ENCODE results near the gene FSTL5. TPM values are rescaled to one million over a fixed set of nuclear protein-coding genes. Genes with fewer than 3 reads are reported as not detected.

Gene FSTL5
- total RNA-seq, 1 donor from 2014 or later = 2.6 TPM

DNA sequence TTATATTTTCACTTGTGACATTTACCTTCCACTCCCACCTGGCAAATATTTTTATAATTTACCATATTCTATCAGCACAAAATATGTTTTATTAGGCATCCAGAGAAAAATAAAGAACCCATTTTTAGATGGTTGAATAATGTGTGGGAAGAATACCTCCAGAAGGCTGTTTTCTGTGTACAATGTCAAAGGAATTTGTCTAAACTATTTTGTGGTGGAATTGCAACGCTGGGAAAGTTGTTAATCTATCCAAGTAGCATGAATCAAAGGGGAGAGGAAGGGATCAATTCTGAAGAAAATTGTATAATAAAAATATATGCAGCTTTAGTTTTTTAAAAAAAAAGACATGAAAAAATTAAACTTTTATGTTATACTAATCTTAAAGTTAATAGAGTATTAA, 706.5 kb downstream of the FSTL5 start:
- H3K27me3 ChIP-seq (ENCODE audit: control insufficient read depth in 3 of 3, insufficient read depth in 3 of 3, low read length in 3 of 3) = no peaks in the 10 kb centered on the region
- no peak overlapping the region for H3K27ac ChIP-seq (ENCODE audit: low read depth, low read length)
- no peaks in the 10 kb centered on the region for H3K9me3 ChIP-seq (ENCODE audit: control insufficient read depth in 3 of 3, low read length in 3 of 3)
- H3K36me3 ChIP-seq (ENCODE audit: control insufficient read depth in 3 of 3, insufficient read depth in 3 of 3, low read length in 3 of 3) = no peaks in the 10 kb centered on the region
- H3K4me1 ChIP-seq (ENCODE audit: control insufficient read depth in 3 of 3, insufficient read depth in 3 of 3, low read length in 3 of 3) = no peaks in the 10 kb centered on the region
- H3K4me3 ChIP-seq (ENCODE audit: low read length in 3 of 3) = no peak overlapping the region
- no peak overlapping the region for H3K9ac ChIP-seq (ENCODE audit: low read depth in 1 of 3, low read length in 3 of 3)

DNA sequence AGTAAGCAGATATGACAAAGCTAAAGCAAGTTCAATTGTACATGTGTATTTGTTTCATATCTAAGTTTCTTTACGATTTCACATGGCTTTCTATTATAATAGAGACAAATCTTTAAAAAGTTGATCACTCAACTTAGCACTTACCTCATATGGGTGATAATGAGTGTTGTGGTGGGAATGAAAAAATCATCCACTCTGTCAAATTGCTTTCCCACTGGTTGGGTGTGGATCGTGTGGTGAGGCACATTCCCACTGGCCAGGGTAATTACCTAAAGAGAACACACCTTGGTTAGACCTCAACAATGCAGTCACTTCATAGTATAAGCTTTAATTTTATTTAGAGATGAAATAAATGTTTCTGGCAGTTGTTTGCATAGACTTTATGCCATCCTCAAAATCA, 708.9 kb downstream of the FSTL5 start:
- no peaks in the 10 kb centered on the region for H3K4me1 ChIP-seq (ENCODE audit: control insufficient read depth in 3 of 3, insufficient read depth in 3 of 3, low read length in 3 of 3)
- H3K27me3 ChIP-seq (ENCODE audit: control insufficient read depth in 3 of 3, insufficient read depth in 3 of 3, low read length in 3 of 3) = no peaks in the 10 kb centered on the region
- no peak overlapping the region for H3K27ac ChIP-seq (ENCODE audit: low read depth, low read length)
- H3K9ac ChIP-seq (ENCODE audit: low read depth in 1 of 3, low read length in 3 of 3) = no peak overlapping the region
- no peaks in the 10 kb centered on the region for H3K36me3 ChIP-seq (ENCODE audit: control insufficient read depth in 3 of 3, insufficient read depth in 3 of 3, low read length in 3 of 3)
- H3K9me3 ChIP-seq (ENCODE audit: control insufficient read depth in 3 of 3, low read length in 3 of 3) = no peaks in the 10 kb centered on the region
- H3K4me3 ChIP-seq (ENCODE audit: low read length in 3 of 3) = no peak overlapping the region

DNA sequence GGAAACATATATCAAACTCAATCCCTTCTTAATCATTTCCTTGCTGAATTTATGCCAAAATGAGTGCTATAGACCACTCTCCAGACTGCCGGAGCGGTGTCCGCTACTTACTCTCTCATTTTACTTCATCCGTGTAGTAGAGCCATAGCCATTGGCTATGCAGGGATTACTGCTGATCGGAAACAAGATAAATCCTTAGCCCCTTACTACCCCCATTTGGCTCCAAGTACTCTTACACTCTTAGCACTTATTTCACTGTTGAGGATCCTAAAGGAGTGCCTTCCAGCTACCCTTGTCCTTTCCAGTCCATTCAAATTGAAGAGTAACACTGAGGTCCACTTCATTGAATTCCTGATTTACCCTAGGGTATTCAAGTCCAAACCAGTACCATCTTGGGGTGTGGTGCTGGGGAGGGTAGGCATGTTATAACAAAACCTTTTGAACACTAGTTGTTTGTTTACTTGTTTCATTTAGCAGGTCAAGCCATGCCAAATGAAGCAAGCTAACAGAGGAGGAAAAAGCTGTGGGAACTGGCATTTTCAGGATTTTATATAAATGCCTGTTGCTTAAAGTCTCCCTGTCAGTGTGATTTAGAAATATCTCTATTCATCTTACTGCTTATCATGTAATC, 715.1 kb downstream of the FSTL5 start:
- H3K27ac ChIP-seq (ENCODE audit: low read depth, low read length) = no peak overlapping the region
- no peaks in the 10 kb centered on the region for H3K9me3 ChIP-seq (ENCODE audit: control insufficient read depth in 3 of 3, low read length in 3 of 3)
- no peak overlapping the region for H3K9ac ChIP-seq (ENCODE audit: low read depth in 1 of 3, low read length in 3 of 3)
- H3K27me3 ChIP-seq (ENCODE audit: control insufficient read depth in 3 of 3, insufficient read depth in 3 of 3, low read length in 3 of 3) = no peaks in the 10 kb centered on the region
- no peaks in the 10 kb centered on the region for H3K4me1 ChIP-seq (ENCODE audit: control insufficient read depth in 3 of 3, insufficient read depth in 3 of 3, low read length in 3 of 3)
- H3K36me3 ChIP-seq (ENCODE audit: control insufficient read depth in 3 of 3, insufficient read depth in 3 of 3, low read length in 3 of 3) = no peaks in the 10 kb centered on the region
- H3K4me3 ChIP-seq (ENCODE audit: low read length in 3 of 3) = no peak overlapping the region

DNA sequence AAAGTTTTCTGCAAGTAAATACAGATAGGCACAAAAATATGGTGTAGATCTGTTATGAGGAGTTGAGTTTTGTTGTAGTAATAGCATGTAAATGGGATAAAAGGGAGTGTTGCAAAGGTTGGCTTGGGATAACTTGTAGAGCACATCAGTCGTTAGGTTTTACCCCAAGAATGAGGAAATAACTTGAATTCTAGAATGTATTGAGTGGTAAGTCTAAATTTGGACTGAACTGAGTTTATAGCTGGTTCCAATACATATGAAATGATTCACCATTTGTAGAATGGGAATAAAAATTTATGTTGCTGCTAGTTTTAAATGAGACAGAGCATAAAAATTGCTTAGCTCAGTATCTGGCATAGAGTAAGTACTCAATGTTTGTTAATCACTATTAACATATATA, 719.2 kb downstream of the FSTL5 start:
- Histone ChIP-seq H3K36me3 (ENCODE audit: control insufficient read depth in 3 of 3, insufficient read depth in 3 of 3, low read length in 3 of 3) (no peaks in the 10 kb centered on the region), H3K4me3 (ENCODE audit: low read length in 3 of 3) (no peak overlapping the region), H3K4me1 (ENCODE audit: control insufficient read depth in 3 of 3, insufficient read depth in 3 of 3, low read length in 3 of 3) (no peaks in the 10 kb centered on the region), H3K27me3 (ENCODE audit: control insufficient read depth in 3 of 3, insufficient read depth in 3 of 3, low read length in 3 of 3) (no peaks in the 10 kb centered on the region), H3K9me3 (ENCODE audit: control insufficient read depth in 3 of 3, low read length in 3 of 3) (no peaks in the 10 kb centered on the region), H3K27ac (ENCODE audit: low read depth, low read length) (no peak overlapping the region), H3K9ac (ENCODE audit: low read depth in 1 of 3, low read length in 3 of 3) (no peak overlapping the region)

DNA sequence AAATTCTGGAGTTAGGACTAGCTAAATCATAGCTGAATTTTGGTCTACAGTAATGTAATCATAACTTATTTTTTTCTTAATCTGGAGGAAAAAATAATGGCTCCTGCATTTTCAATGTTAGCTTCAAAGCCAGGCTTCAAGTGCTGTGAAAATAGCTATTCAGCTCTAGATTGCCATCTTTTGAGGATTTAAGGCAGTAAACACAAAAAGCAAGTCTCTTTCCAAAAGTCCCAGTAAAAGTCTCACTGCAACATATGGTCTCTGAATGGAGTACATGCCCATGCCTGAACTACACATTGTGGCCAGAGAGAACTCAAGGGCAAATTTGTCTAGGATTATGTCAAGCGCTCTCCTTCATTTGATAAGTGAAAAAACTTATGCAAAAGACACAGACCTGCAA, 720.9 kb downstream of the FSTL5 start:
- no peaks in the 10 kb centered on the region for H3K27me3 ChIP-seq (ENCODE audit: control insufficient read depth in 3 of 3, insufficient read depth in 3 of 3, low read length in 3 of 3)
- no peaks in the 10 kb centered on the region for H3K36me3 ChIP-seq (ENCODE audit: control insufficient read depth in 3 of 3, insufficient read depth in 3 of 3, low read length in 3 of 3)
- no peaks in the 10 kb centered on the region for H3K9me3 ChIP-seq (ENCODE audit: control insufficient read depth in 3 of 3, low read length in 3 of 3)
- H3K9ac ChIP-seq (ENCODE audit: low read depth in 1 of 3, low read length in 3 of 3) = no peak overlapping the region
- no peak overlapping the region for H3K4me3 ChIP-seq (ENCODE audit: low read length in 3 of 3)
- no peaks in the 10 kb centered on the region for H3K4me1 ChIP-seq (ENCODE audit: control insufficient read depth in 3 of 3, insufficient read depth in 3 of 3, low read length in 3 of 3)
- no peak overlapping the region for H3K27ac ChIP-seq (ENCODE audit: low read depth, low read length)

DNA sequence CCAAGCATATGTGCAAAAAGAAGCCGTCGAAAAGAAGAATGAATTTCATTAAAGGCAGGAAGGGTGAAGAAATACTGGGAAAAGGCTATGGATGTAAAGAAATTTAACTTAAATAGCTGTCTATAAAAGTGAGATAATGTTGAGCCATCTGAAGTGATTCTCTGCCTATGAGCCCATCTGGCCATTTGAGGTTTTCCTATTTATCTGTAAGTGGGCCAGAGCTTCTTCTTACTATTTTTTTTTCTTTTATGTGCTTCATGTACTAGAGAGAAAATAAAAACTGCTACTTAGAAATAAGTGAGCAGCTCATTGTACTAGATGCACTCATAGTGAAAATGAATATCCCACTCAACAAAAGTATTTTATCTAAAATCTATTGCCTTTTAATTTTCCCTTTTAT, 725.7 kb downstream of the FSTL5 start:
- no peaks in the 10 kb centered on the region for H3K36me3 ChIP-seq (ENCODE audit: control insufficient read depth in 3 of 3, insufficient read depth in 3 of 3, low read length in 3 of 3)
- no peak overlapping the region for H3K27ac ChIP-seq (ENCODE audit: low read depth, low read length)
- H3K27me3 ChIP-seq (ENCODE audit: control insufficient read depth in 3 of 3, insufficient read depth in 3 of 3, low read length in 3 of 3) = no peaks in the 10 kb centered on the region
- H3K4me1 ChIP-seq (ENCODE audit: control insufficient read depth in 3 of 3, insufficient read depth in 3 of 3, low read length in 3 of 3) = no peaks in the 10 kb centered on the region
- H3K9me3 ChIP-seq (ENCODE audit: control insufficient read depth in 3 of 3, low read length in 3 of 3) = no peaks in the 10 kb centered on the region
- no peak overlapping the region for H3K9ac ChIP-seq (ENCODE audit: low read depth in 1 of 3, low read length in 3 of 3)
- H3K4me3 ChIP-seq (ENCODE audit: low read length in 3 of 3) = no peak overlapping the region

DNA sequence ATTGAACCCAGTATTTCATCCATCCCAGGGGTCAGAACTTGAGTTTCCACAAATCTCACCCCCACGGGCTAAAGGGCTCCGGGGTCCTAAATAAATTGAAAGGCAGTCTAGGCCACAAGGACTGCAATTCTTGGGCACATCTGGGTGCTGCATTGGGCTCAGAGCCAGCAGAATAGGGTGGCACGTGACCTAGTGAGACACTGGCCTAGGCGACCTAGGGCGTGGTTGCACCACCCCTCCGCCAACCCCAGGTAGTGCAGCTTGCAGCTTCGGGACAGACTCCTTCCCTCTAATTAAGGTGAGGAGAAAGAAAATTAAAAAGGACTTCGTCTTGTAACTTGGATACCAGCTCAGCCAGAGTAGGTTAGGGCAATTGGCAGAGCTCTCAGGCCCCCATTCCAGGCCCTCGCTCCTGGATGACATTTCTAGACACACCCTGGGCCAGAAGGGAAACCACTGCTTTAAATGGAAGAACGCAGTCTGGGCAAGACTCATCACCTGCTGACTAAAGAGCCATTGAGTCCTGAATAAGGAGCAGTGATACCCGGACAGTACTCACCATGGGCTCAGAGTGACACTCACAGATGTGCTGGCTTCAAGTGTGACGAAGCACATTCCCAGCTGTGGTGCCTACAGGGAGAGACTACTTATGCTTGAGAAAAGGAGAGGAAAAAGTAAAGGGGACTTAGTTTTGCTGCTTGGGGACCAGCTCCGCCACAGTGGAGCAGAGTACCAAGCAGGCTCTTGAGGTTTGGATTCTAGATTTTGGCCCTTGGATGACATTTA, 735.4 kb downstream of the FSTL5 start:
- H3K9me3 ChIP-seq (ENCODE audit: control insufficient read depth in 3 of 3, low read length in 3 of 3) = no peaks in the 10 kb centered on the region
- H3K9ac ChIP-seq (ENCODE audit: low read depth in 1 of 3, low read length in 3 of 3) = no peak overlapping the region
- no peak overlapping the region for H3K4me3 ChIP-seq (ENCODE audit: low read length in 3 of 3)
- no peak overlapping the region for H3K27ac ChIP-seq (ENCODE audit: low read depth, low read length)
- no peaks in the 10 kb centered on the region for H3K27me3 ChIP-seq (ENCODE audit: control insufficient read depth in 3 of 3, insufficient read depth in 3 of 3, low read length in 3 of 3)
- H3K4me1 ChIP-seq (ENCODE audit: control insufficient read depth in 3 of 3, insufficient read depth in 3 of 3, low read length in 3 of 3) = no peaks in the 10 kb centered on the region
- H3K36me3 ChIP-seq (ENCODE audit: control insufficient read depth in 3 of 3, insufficient read depth in 3 of 3, low read length in 3 of 3) = no peaks in the 10 kb centered on the region

DNA sequence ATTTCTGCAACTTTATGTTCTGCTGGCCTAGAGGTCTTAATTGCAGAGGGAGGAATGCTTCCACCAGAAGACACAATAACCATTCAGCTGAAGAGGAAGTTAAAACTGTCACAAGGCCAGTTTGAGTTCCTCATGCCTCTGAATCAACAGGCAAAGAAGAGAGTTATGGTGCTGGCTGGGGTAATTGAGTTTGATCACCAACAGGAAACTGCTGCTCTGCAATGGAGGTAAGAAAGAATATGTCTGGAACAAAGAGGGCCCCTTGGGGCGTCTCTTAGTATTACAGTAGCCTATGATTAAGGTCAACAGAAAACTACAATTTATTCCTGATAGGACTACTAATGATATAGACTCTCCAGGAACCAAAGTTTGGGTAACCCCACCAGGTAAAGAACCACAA, 744.0 kb downstream of the FSTL5 start:
- H3K4me1 ChIP-seq (ENCODE audit: control insufficient read depth in 3 of 3, insufficient read depth in 3 of 3, low read length in 3 of 3) = no peaks in the 10 kb centered on the region
- H3K4me3 ChIP-seq (ENCODE audit: low read length in 3 of 3) = no peak overlapping the region
- H3K36me3 ChIP-seq (ENCODE audit: control insufficient read depth in 3 of 3, insufficient read depth in 3 of 3, low read length in 3 of 3) = no peaks in the 10 kb centered on the region
- H3K27ac ChIP-seq (ENCODE audit: low read depth, low read length) = no peak overlapping the region
- no peaks in the 10 kb centered on the region for H3K27me3 ChIP-seq (ENCODE audit: control insufficient read depth in 3 of 3, insufficient read depth in 3 of 3, low read length in 3 of 3)
- no peaks in the 10 kb centered on the region for H3K9me3 ChIP-seq (ENCODE audit: control insufficient read depth in 3 of 3, low read length in 3 of 3)
- no peak overlapping the region for H3K9ac ChIP-seq (ENCODE audit: low read depth in 1 of 3, low read length in 3 of 3)

DNA sequence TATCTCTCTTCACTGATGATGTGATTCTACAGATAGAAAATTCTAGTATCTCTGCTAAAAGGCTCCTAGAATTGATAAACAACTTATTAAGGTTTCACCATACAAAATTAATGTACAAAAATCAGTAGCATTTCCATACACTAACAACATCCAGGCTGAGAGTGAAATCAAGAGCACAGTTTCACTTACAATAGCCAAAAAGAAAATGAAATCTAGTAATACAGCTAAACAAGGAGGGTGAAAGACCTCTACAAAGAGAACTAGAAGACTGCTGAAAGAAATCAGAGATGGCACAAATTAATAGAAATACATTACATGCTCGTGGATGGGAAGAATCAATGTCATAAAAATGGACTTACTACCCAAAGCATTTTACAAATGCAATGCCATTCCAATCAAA, 751.9 kb downstream of the FSTL5 start:
- no peak overlapping the region for H3K27ac ChIP-seq (ENCODE audit: low read depth, low read length)
- H3K4me1 ChIP-seq (ENCODE audit: control insufficient read depth in 3 of 3, insufficient read depth in 3 of 3, low read length in 3 of 3) = no peaks in the 10 kb centered on the region
- no peak overlapping the region for H3K4me3 ChIP-seq (ENCODE audit: low read length in 3 of 3)
- no peaks in the 10 kb centered on the region for H3K36me3 ChIP-seq (ENCODE audit: control insufficient read depth in 3 of 3, insufficient read depth in 3 of 3, low read length in 3 of 3)
- no peak overlapping the region for H3K9ac ChIP-seq (ENCODE audit: low read depth in 1 of 3, low read length in 3 of 3)
- H3K9me3 ChIP-seq (ENCODE audit: control insufficient read depth in 3 of 3, low read length in 3 of 3) = peaks cover 0 to 1% (median 0%) of the 10 kb centered on the region in 3 donors
- no peaks in the 10 kb centered on the region for H3K27me3 ChIP-seq (ENCODE audit: control insufficient read depth in 3 of 3, insufficient read depth in 3 of 3, low read length in 3 of 3)

DNA sequence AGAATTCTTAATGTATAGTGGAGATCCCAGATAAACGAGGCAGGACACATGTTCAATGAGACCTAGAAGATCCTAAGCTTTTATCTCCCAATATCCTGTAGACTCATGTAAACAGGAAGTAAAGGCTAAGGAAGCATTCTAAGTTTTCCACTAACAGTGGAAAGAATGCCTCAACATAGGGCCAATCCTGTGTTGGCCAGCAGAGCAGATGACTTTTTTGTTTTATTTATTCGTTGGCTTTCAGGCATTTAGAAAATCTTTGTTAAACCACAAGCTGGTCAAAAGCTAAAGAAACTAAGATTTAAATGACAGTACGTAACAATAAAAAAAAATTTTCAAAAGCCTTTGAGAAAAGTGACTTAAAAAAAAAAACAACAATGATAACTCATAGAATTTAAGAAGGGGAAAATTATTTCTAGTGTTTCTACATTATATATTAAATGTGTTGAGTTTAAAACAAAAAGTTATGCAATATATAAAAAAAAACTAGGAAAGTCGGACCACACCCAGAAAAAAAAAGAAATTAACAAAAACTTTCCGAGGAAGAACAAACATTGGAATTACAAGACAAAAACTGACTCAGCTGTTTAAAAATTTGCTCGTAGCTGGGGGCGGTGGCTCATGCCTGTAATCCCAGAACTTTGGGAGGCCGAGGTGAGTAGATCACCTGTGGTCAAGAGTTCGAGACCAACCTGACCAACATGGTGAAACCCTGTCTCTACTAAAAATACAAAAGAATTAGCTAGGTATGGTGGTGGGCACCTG, 759.3 kb downstream of the FSTL5 start:
- Histone ChIP-seq H3K27ac (ENCODE audit: low read depth, low read length) (no peak overlapping the region), H3K27me3 (ENCODE audit: control insufficient read depth in 3 of 3, insufficient read depth in 3 of 3, low read length in 3 of 3) (no peaks in the 10 kb centered on the region), H3K4me1 (ENCODE audit: control insufficient read depth in 3 of 3, insufficient read depth in 3 of 3, low read length in 3 of 3) (no peaks in the 10 kb centered on the region), H3K9me3 (ENCODE audit: control insufficient read depth in 3 of 3, low read length in 3 of 3) (no peaks in the 10 kb centered on the region), H3K4me3 (ENCODE audit: low read length in 3 of 3) (no peak overlapping the region), H3K36me3 (ENCODE audit: control insufficient read depth in 3 of 3, insufficient read depth in 3 of 3, low read length in 3 of 3) (no peaks in the 10 kb centered on the region), H3K9ac (ENCODE audit: low read depth in 1 of 3, low read length in 3 of 3) (no peak overlapping the region)

Measured in skeletal muscle tissue (tissue), 4 donors.